ENCODE data around the gene CSE1L. TPM values are rescaled to one million over a fixed set of nuclear protein-coding genes. Genes with fewer than 3 reads are reported as not detected.

The CSE1L gene
- total RNA-seq, 2 donors from 2014 or later: 54.7 to 61.3 TPM

Other genes starting within 250 kb of the CSE1L start
- gene PREX1, start 218.3 kb upstream of the CSE1L start, total RNA-seq: 100 to 1,000 TPM in 1 of 2 donors, 10 to 100 TPM in 1; 85.6 to 112 TPM
- gene ARFGEF2, start 124.6 kb upstream of the CSE1L start, total RNA-seq: 10 to 100 TPM; 23.3 to 23.6 TPM
- gene STAU1, start 142.0 kb downstream of the CSE1L start, total RNA-seq: 10 to 100 TPM; 80.5 to 83.3 TPM
- 10 to 100 TPM; 49.6 to 49.8 TPM for gene DDX27, start 173.1 kb downstream of the CSE1L start, total RNA-seq
- 10 to 100 TPM; 37.8 to 48.8 TPM for gene ZNFX1, start 231.7 kb downstream of the CSE1L start, total RNA-seq